Loucy (cell line): ENCODE measurements around the gene SYNE4.

Experiments
- H2AFZ ChIP-seq: fragments of 200-600 bp; sonication (generic); 2 replicates; pipeline ENCODE4 v1.6.0; 2016; ENCODE audit warnings: antibody characterized with exemption, mild to moderate bottlenecking, low read length, moderate library complexity
- H3F3A ChIP-seq: fragments of 200-600 bp; 2 replicates; pipeline ENCODE4 v1.6.0; 2016; ENCODE audit warnings: antibody characterized with exemption, low read depth, mild to moderate bottlenecking
- H3K27me3 ChIP-seq: fragments of 200-600 bp; sonication (generic); 2 replicates; pipeline ENCODE4 v1.6.1; 2014; ENCODE audit warnings: low read length, mild to moderate bottlenecking; ENCODE audit not compliant: insufficient read depth, poor library complexity, severe bottlenecking
- H3K36me3 ChIP-seq: fragments of 200-600 bp; sonication (generic); 2 replicates; pipeline ENCODE4 v1.6.1; 2016; ENCODE audit warnings: low read length; ENCODE audit not compliant: insufficient read depth
- H3K4me1 ChIP-seq: fragments of 200-600 bp; sonication (generic); 2 replicates; pipeline ENCODE4 v1.5.1; 2014; ENCODE audit warnings: low read length, mild to moderate bottlenecking; ENCODE audit not compliant: insufficient read depth, poor library complexity, severe bottlenecking
- H3K4me2 ChIP-seq: fragments of 200-600 bp; sonication (generic); 2 replicates; pipeline ENCODE4 v1.6.0; 2014; ENCODE audit warnings: antibody characterized with exemption, low read length, low read depth, mild to moderate bottlenecking; ENCODE audit not compliant: poor library complexity, severe bottlenecking
- H3K4me3 ChIP-seq: fragments of 200-600 bp; sonication (generic); 2 replicates; pipeline ENCODE4 v1.5.1; 2014; ENCODE audit warnings: low read length, mild to moderate bottlenecking, mixed read lengths; ENCODE audit not compliant: poor library complexity, severe bottlenecking
- H3K79me2 ChIP-seq: fragments of 200-600 bp; sonication (generic); 2 replicates; pipeline ENCODE4 v1.6.1; 2014; ENCODE audit warnings: low read length; ENCODE audit not compliant: insufficient read depth
- H3K9ac ChIP-seq: fragments of 200-600 bp; sonication (generic); 2 replicates; pipeline ENCODE4 v1.6.0; 2014; ENCODE audit warnings: mild to moderate bottlenecking, low read depth, low read length, moderate library complexity; ENCODE audit not compliant: poor library complexity, severe bottlenecking
- H3K9me2 ChIP-seq: fragments of 200-600 bp; sonication (generic); replicated peaks from 2 replicates; pipeline ENCODE4 v1.6.1; 2016; ENCODE audit warnings: low read depth, low read length, mixed read lengths
- H3K9me3 ChIP-seq: fragments of 200-600 bp; sonication (generic); 2 replicates; pipeline ENCODE4 v1.6.1; 2014; ENCODE audit warnings: mild to moderate bottlenecking, antibody characterized with exemption, low read length, low read depth; ENCODE audit not compliant: insufficient read depth
- H4K20me1 ChIP-seq: fragments of 200-600 bp; sonication (generic); 2 replicates; pipeline ENCODE4 v1.6.0; 2014; ENCODE audit warnings: antibody characterized with exemption, low read length, mild to moderate bottlenecking; ENCODE audit not compliant: insufficient read depth, poor library complexity, severe bottlenecking
- EZH2phosphoT487 ChIP-seq: fragments of 200-600 bp; IDR thresholded peaks from 2 replicates; pipeline ENCODE4 v1.6.1; 2018; ENCODE audit warnings: antibody characterized with exemption, mild to moderate bottlenecking, moderate library complexity, borderline replicate concordance
- TF ChIP-seq, protein P1 (sequence below): fragments of 200-600 bp; sonication (generic); conservative IDR thresholded peaks from 2 replicates; pipeline ENCODE4 v1.5.1; 2014; ENCODE audit warnings: mild to moderate bottlenecking, antibody characterized with exemption, low read length

Gene SYNE4

GRCh38 chr19:36051637-36052036, 43.0 kb upstream of the SYNE4 start:
- Histone ChIP-seq H3K4me2 (no peak overlapping the region), H3K9me2 (no peaks in the 10 kb centered on the region), H4K20me1 (peaks cover 15% of the 10 kb centered on the region), H3K4me1 (peaks cover 24% of the 10 kb centered on the region), H3F3A (no peaks in the 10 kb centered on the region; the same call in 1 of the 2 replicates), H3K9ac (no peak overlapping the region), H3K9me3 (no peaks in the 10 kb centered on the region), H2AFZ (no peak overlapping the region), H3K27me3 (no peaks in the 10 kb centered on the region), H3K36me3 (no peaks in the 10 kb centered on the region), H3K4me3 (no peak overlapping the region), H3K79me2 (peaks cover 24% of the 10 kb centered on the region)
- TF ChIP-seq, protein P1, sequence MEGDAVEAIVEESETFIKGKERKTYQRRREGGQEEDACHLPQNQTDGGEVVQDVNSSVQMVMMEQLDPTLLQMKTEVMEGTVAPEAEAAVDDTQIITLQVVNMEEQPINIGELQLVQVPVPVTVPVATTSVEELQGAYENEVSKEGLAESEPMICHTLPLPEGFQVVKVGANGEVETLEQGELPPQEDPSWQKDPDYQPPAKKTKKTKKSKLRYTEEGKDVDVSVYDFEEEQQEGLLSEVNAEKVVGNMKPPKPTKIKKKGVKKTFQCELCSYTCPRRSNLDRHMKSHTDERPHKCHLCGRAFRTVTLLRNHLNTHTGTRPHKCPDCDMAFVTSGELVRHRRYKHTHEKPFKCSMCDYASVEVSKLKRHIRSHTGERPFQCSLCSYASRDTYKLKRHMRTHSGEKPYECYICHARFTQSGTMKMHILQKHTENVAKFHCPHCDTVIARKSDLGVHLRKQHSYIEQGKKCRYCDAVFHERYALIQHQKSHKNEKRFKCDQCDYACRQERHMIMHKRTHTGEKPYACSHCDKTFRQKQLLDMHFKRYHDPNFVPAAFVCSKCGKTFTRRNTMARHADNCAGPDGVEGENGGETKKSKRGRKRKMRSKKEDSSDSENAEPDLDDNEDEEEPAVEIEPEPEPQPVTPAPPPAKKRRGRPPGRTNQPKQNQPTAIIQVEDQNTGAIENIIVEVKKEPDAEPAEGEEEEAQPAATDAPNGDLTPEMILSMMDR: no peak
- TF ChIP-seq EZH2phosphoT487: no peak

- Histone ChIP-seq H2AFZ (no peak overlapping the region), H3F3A (no peaks in the 10 kb centered on the region; the same call in 1 of the 2 replicates), H3K9ac (no peak overlapping the region), H3K36me3 (no peaks in the 10 kb centered on the region), H3K4me1 (peaks cover 20% of the 10 kb centered on the region), H3K4me3 (no peak overlapping the region), H4K20me1 (peaks cover 11% of the 10 kb centered on the region), H3K9me2 (no peaks in the 10 kb centered on the region), H3K4me2 (no peak overlapping the region), H3K27me3 (no peaks in the 10 kb centered on the region), H3K9me3 (no peaks in the 10 kb centered on the region), H3K79me2 (peaks cover 20% of the 10 kb centered on the region)
- no peak for TF ChIP-seq EZH2phosphoT487
- TF ChIP-seq, protein P1: peak; percentile 72
Observed at GRCh38 chr19:36051236-36051635, 42.6 kb upstream of the SYNE4 start.

DNA sequence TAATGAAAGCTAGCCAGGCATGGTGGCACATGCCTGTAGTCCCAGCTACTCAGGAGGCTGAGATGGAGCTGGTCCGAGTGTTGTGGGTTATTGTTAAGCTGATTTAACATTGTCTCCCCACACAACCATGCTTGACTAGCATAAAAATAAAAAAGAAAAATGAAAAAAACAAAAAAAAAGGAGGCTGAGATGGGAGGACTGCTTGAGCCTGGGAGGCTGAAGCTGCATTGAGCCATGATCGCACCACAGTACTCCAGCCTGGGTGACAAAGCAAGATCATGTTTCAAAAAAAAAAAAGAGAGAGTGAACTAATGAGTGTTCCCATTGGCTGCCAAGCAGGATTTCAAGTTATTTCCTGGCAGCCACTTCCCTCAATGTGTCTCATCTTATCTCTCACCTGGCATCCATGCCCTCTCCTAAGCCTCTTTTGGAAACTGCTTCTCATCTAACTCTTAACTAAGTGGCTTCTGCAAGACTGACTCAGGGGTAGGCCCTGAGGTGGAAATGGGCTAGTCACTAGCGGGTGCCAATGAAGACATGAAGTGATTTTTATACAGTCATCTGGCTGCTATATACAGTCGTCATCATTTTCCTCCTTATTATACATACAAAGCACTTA, 40.6 kb upstream of the SYNE4 start:
- no peaks in the 10 kb centered on the region for H3K36me3 ChIP-seq
- H3K27me3 ChIP-seq: no peaks in the 10 kb centered on the region
- peaks cover 8% of the 10 kb centered on the region; the same call in 1 of the 2 replicates for H3K79me2 ChIP-seq
- no peaks in the 10 kb centered on the region for H4K20me1 ChIP-seq
- H2AFZ ChIP-seq: no peak overlapping the region
- no peaks in the 10 kb centered on the region; the same call in 1 of the 2 replicates for H3F3A ChIP-seq
- H3K9ac ChIP-seq: no peak overlapping the region
- no peaks in the 10 kb centered on the region for H3K9me2 ChIP-seq
- no peak overlapping the region for H3K4me3 ChIP-seq
- H3K4me2 ChIP-seq: no peak overlapping the region
- peaks cover 12% of the 10 kb centered on the region for H3K4me1 ChIP-seq
- no peak for TF ChIP-seq EZH2phosphoT487
- TF ChIP-seq, protein P1: no peak
- no peaks in the 10 kb centered on the region for H3K9me3 ChIP-seq
